ENCODE results near the gene HEMK1. TPM values are rescaled to one million over a fixed set of nuclear protein-coding genes. Genes with fewer than 3 reads are reported as not detected.

Gene HEMK1
- total and polyA plus RNA-seq, 5 donors from 2014 or later, result 18.5 to 24.9 (median 22.1) TPM

Other genes with a start within 250 kb of the HEMK1 start
- gene HYAL2, start 246.8 kb upstream of the HEMK1 start, total RNA-seq, result 1.5 TPM
- gene HYAL2, start 246.8 kb upstream of the HEMK1 start, polyA plus RNA-seq, result 1 to 10 TPM; 2.7 to 6.5 (median 5.1) TPM
- 17.5 TPM for gene TUSC2, start 241.3 kb upstream of the HEMK1 start, total RNA-seq
- 10 to 100 TPM; 44.6 to 55.6 (median 49.9) TPM for gene TUSC2, start 241.3 kb upstream of the HEMK1 start, polyA plus RNA-seq
- gene RASSF1, start 228.7 kb upstream of the HEMK1 start, total RNA-seq, result 76.0 TPM
- 10 to 100 TPM; 48.4 to 67.4 (median 54.7) TPM for gene RASSF1, start 228.7 kb upstream of the HEMK1 start, polyA plus RNA-seq
- gene ZMYND10, start 223.8 kb upstream of the HEMK1 start, total RNA-seq, result 1.6 TPM
- under 1 TPM in 1 of 4 donors, not detected in 3; 0.09 TPM for gene ZMYND10, start 223.8 kb upstream of the HEMK1 start, polyA plus RNA-seq
- gene NPRL2, start 218.7 kb upstream of the HEMK1 start, total RNA-seq, result 30.1 TPM
- gene NPRL2, start 218.7 kb upstream of the HEMK1 start, polyA plus RNA-seq, result 10 to 100 TPM; 43.0 to 51.8 (median 49.6) TPM
- gene CYB561D2, start 218.7 kb upstream of the HEMK1 start, total RNA-seq, result 28.5 TPM
- 10 to 100 TPM; 66.3 to 92.2 (median 79.2) TPM for gene CYB561D2, start 218.7 kb upstream of the HEMK1 start, polyA plus RNA-seq
- 18.3 TPM for gene TMEM115, start 210.0 kb upstream of the HEMK1 start, total RNA-seq
- gene TMEM115, start 210.0 kb upstream of the HEMK1 start, polyA plus RNA-seq, result 10 to 100 TPM; 33.5 to 38.6 (median 36.5) TPM
- gene CACNA2D2, start 65.9 kb upstream of the HEMK1 start, total RNA-seq, result 1.2 TPM
- gene CACNA2D2, start 65.9 kb upstream of the HEMK1 start, polyA plus RNA-seq, result under 1 TPM; 0.24 to 0.52 (median 0.28) TPM
- gene C3orf18, start 1.8 kb upstream of the HEMK1 start, total RNA-seq, result 8.7 TPM
- gene C3orf18, start 1.8 kb upstream of the HEMK1 start, polyA plus RNA-seq, result 10 to 100 TPM in 2 of 4 donors, 1 to 10 TPM in 2; 7.4 to 11.9 (median 10.6) TPM
- 23.4 TPM for gene CISH, start 42.3 kb downstream of the HEMK1 start, total RNA-seq
- 10 to 100 TPM; 40.5 to 66.7 (median 58.5) TPM for gene CISH, start 42.3 kb downstream of the HEMK1 start, polyA plus RNA-seq
- 42.9 TPM for gene MAPKAPK3, start 47.6 kb downstream of the HEMK1 start, total RNA-seq
- gene MAPKAPK3, start 47.6 kb downstream of the HEMK1 start, polyA plus RNA-seq, result 10 to 100 TPM; 47.0 to 52.9 (median 49.5) TPM
- 0.35 TPM for gene DOCK3, start 105.4 kb downstream of the HEMK1 start, total RNA-seq
- under 1 TPM; 0.03 to 0.09 (median 0.07) TPM for gene DOCK3, start 105.4 kb downstream of the HEMK1 start, polyA plus RNA-seq

Measured in CD4-positive, CD25-positive, alpha-beta regulatory T cell (primary cell).